Heart right ventricle (tissue), 16 donors: ENCODE measurements around the gene GSTM2. TPM values are rescaled to one million over a fixed set of nuclear protein-coding genes. Genes with fewer than 3 reads are reported as not detected.

Experiments used
- ATAC-seq, 8 donors: fragments of 200-7000 bp; cut with Tn5 transposase; one replicate each; pipeline ENCODE4 v1.9.1; 2020; ENCODE audit warnings: mild to moderate bottlenecking in 8 of 8, moderate library complexity in 8 of 8, moderate number of reproducible peaks in 1 of 8
- DNase-seq, 2 donors: peaks; one replicate each; pipeline ENCODE4 v3.0.0-alpha.2; 2020
- H3K27ac ChIP-seq, 10 donors: fragments of 200-600 bp; sonication (generic) in 2 of 10; one replicate each; pipeline versions ENCODE4 v1.5.0 to v1.8.0; 2020 to 2022; ENCODE audit warnings: mild to moderate bottlenecking in 3 of 10
- H3K27me3 ChIP-seq, 7 donors: fragments of 200-600 bp; one replicate each; pipeline ENCODE4 v1.8.0; 2021 to 2022; ENCODE audit warnings: mild to moderate bottlenecking in 2 of 7
- H3K36me3 ChIP-seq, 9 donors: fragments of 200-600 bp; sonication (generic) in 1 of 9; one replicate each; pipeline versions ENCODE4 v1.5.0 to v1.8.0; 2020 to 2022; ENCODE audit warnings: mild to moderate bottlenecking in 2 of 9
- H3K4me1 ChIP-seq, 9 donors: fragments of 200-600 bp; sonication (generic) in 1 of 9; one replicate each; pipeline versions ENCODE4 v1.5.0 to v1.8.0; 2020 to 2022; ENCODE audit warnings: mild to moderate bottlenecking in 4 of 9
- H3K4me3 ChIP-seq, 10 donors: fragments of 200-600 bp; sonication (generic) in 2 of 10; one replicate each; pipeline versions ENCODE4 v1.5.0 to v1.8.0; 2020 to 2022; ENCODE audit warnings: mild to moderate bottlenecking in 7 of 10, moderate library complexity in 2 of 10
- H3K9me3 ChIP-seq, 11 donors: fragments of 200-600 bp in 10 of 11; sonication (generic) in 2 of 11; one replicate each; pipeline versions ENCODE4 v1.5.0 to v1.8.0; 2013 to 2022; ENCODE audit warnings: mild to moderate bottlenecking in 2 of 11, control low read depth in 1 of 11, moderate library complexity in 1 of 11
- CTCF ChIP-seq, 9 donors: fragments of 200-600 bp; sonication (generic) in 2 of 9; IDR thresholded peaks; one replicate each; pipeline versions ENCODE4 v1.5.0 to v1.8.0; 2021 to 2022; ENCODE audit warnings: antibody characterized with exemption in 9 of 9, mild to moderate bottlenecking in 5 of 9, moderate library complexity in 1 of 9
- WGBS, 2 donors: extraction: QIAGEN DNeasy Blood & Tissue Kit; methylation state at CpG; one replicate each; pipeline ENCODE4 v1.1.7; 2013; ENCODE audit warnings: inconsistent platforms in 1 of 2; 5-methylcytosine and 5-hydroxymethylcytosine counted together
- intact Hi-C, 10 donors: fragments of 100-400 bp; cut with DNase I; formaldehyde crosslinking; loops; one replicate each; pipeline versions ENCODE4 v1.11.1 to v1.14.2; 2022
- polyA plus RNA-seq, 2 donors: library from polyadenylated mRNA; stranded (reverse); fragments of 200-250 nt; gene quantifications; one replicate each; pipeline ENCODE4 v1.2.3, GENCODE V29; 2013
- total RNA-seq, 10 donors: library from RNA; stranded (reverse); fragmentation: NEBNext Ultra II Directional in 3 of 10; extraction: Animal tissue kit (Norgen Biotek cat#: 25700) in 3 of 10; gene quantifications; one replicate each; pipeline versions ENCODE4 v1.2.1 to v1.2.4, GENCODE V29; 2021 to 2023
- donor health status: Arrhythmogenic right ventricular cardiomyopathy.
- donor health status: ischemic (EF 13 %, LVEDD 7.1; RV severe dilation, severe dysfunction).
- donor health status: healthy with polysubstance abuse.
- donor health status: DM: no; HTN: yes; CAD: no.
- donor health status: DM: no; HTN: no; CAD: no.
- donor health status: ischemic (EF 25% LVEDD 6.9; RV normal size, moderate dysfunction).
- donor health status: ischemic (EF 25% LVEDD 5.7; RV mildly dilated, moderate dysfunction).
- donor health status: healthy.
- donor health status: DM: yes; HTN: yes; CAD: no.
- donor health status: Ischemic cardiomyopathy.
- donor health status: ischemic (EF 35%, LVEDD 5.7; RV mildly dilated, moderate dysfunction).
- donor health status: nonischemic (EF 11% LVEDD 7.7; RV severe dilation, severe dysfunction).
- donor health status: DM: yes; HTN: yes; CAD: no.
- donor health status: PGD.
- donor health status: ischemic (EF 29% LVEDD 5.4; RV normal size, mild dysfunction).
- donor health status: nonischemic (EF 23%, LVEDD 6.1; RV moderate dilation, normal function).

Gene GSTM2
- total and polyA plus RNA-seq, 12 donors = 23.1 to 113 (median 68.1) TPM

GRCh38 chr1:109716570-109717090 is 48.8 kb downstream of the GSTM2 start:
- Histone ChIP-seq H3K36me3 (no peaks in the 10 kb centered on the region), H3K27ac (peak overlapping the region in 1 of 10 donors; percentile 4), H3K4me1 (peaks cover 0 to 10% (median 0%) of the 10 kb centered on the region in 9 donors), H3K4me3 (no peak overlapping the region), H3K9me3 (no peaks in the 10 kb centered on the region), H3K27me3 (peaks cover 0 to 5% (median 0%) of the 10 kb centered on the region in 7 donors)
- peak in 1 of 8 donors; percentile 31 for ATAC-seq
- intact Hi-C loops = loop anchor here in 4 of 10 donors (1.0 to 5.0 kb wide), 2 partner anchors 56 kb away; no protein-coding TSS in a partner anchor
- DNase-seq = no peak
- WGBS, 2 donors = 67 to 80% methylated on average over 3 of the region's 3 CpGs
- TF ChIP-seq CTCF (IDR thresholded peaks at IDR 0.05) = no peak

GRCh38 chr1:109717729-109718128 is 49.9 kb downstream of the GSTM2 start:
- 86 to 91% methylated on average over 5 of the region's 5 CpGs for WGBS, 2 donors
- Histone ChIP-seq H3K27me3 (no peaks in the 10 kb centered on the region), H3K4me3 (no peak overlapping the region), H3K27ac (no peak overlapping the region), H3K36me3 (no peaks in the 10 kb centered on the region), H3K4me1 (peaks cover 0 to 8% (median 0%) of the 10 kb centered on the region in 9 donors), H3K9me3 (no peaks in the 10 kb centered on the region)
- no peak for DNase-seq
- no peak for ATAC-seq
- intact Hi-C loops = loop anchor here in 6 of 10 donors (1.0 to 5.0 kb wide), 3 partner anchors 55 to 56 kb away; no protein-coding TSS in a partner anchor
- TF ChIP-seq CTCF (IDR thresholded peaks at IDR 0.05) = no peak

- Histone ChIP-seq H3K36me3 (no peaks in the 10 kb centered on the region), H3K9me3 (no peaks in the 10 kb centered on the region), H3K27me3 (no peaks in the 10 kb centered on the region), H3K27ac (no peak overlapping the region), H3K4me1 (peaks cover 0 to 8% (median 0%) of the 10 kb centered on the region in 9 donors), H3K4me3 (no peak overlapping the region)
- ATAC-seq (peak in 6 of 8 donors; percentile 37 to 77 (median 62)), DNase-seq (no peak)
- intact Hi-C loops = loop anchor here in 6 of 10 donors (1.0 to 5.0 kb wide), 3 partner anchors 54 to 55 kb away; no protein-coding TSS in a partner anchor
- WGBS, 2 donors = 78 to 89% methylated on average over 2 of the region's 2 CpGs
- TF ChIP-seq CTCF (IDR thresholded peaks at IDR 0.05) = peak in 6 of 9 donors; percentile 20 to 47 (median 42)
These were observed 50.6 kb downstream of the GSTM2 start for GRCh38 chr1:109718495-109718894.

- H3K4me3 ChIP-seq = no peak overlapping the region
- H3K9me3 ChIP-seq = no peaks in the 10 kb centered on the region
- no peak overlapping the region for H3K27ac ChIP-seq
- peaks cover 0 to 8% (median 0%) of the 10 kb centered on the region in 9 donors for H3K4me1 ChIP-seq
- TF ChIP-seq CTCF (IDR thresholded peaks at IDR 0.05) = no peak
- H3K27me3 ChIP-seq = no peaks in the 10 kb centered on the region
- intact Hi-C loops = loop anchor here in 4 of 10 donors (2.0 to 5.0 kb wide), 2 partner anchors 53 kb away; no protein-coding TSS in a partner anchor
- no peak for DNase-seq
- no peaks in the 10 kb centered on the region for H3K36me3 ChIP-seq
- ATAC-seq = no peak
- WGBS, 2 donors = 80 to 87% methylated on average over 5 of the region's 5 CpGs
These were observed 51.5 kb downstream of the GSTM2 start for GRCh38 chr1:109719337-109719837.
